ENCODE data around the gene LIF. TPM values are rescaled to one million over a fixed set of nuclear protein-coding genes. Genes with fewer than 3 reads are reported as not detected.

LIF gene
- total and polyA plus RNA-seq, 4 donors, result 0.08 to 0.10 (median 0.09) TPM; not detected in 1

GRCh38 chr22:30196880-30197336 is 49.7 kb downstream of the LIF start:
- H3K9ac ChIP-seq (ENCODE audit: low read depth in 1 of 2, low read length in 2 of 2), result peak overlapping the region in 1 of 2 donors; percentile 29
- DNase-seq (ENCODE audit: low spot score), result no peak
- 64% methylated on average over 2 of the region's 2 CpGs for WGBS
- no peaks in the 10 kb centered on the region for H3K4me1 ChIP-seq (ENCODE audit: control insufficient read depth in 4 of 4, insufficient read depth in 4 of 4, low read length in 3 of 4)
- no peaks in the 10 kb centered on the region for H3K36me3 ChIP-seq (ENCODE audit: control insufficient read depth in 4 of 4, insufficient read depth in 3 of 4, low read depth in 1 of 4, low read length in 3 of 4)
- H3K9me3 ChIP-seq (ENCODE audit: control insufficient read depth in 4 of 4, low read length in 3 of 4), result no peaks in the 10 kb centered on the region
- TF ChIP-seq CTCF (IDR thresholded peaks at IDR 0.05; ENCODE audit: low read depth, low read length, missing input control) (no peak), SP1 (IDR thresholded peaks at IDR 0.05) (no peak), ATF3 (IDR thresholded peaks at IDR 0.05) (no peak), YY1 (IDR thresholded peaks at IDR 0.05) (no peak), GABPA (IDR thresholded peaks at IDR 0.05 in 1 of 2, conservative IDR thresholded peaks at IDR 0.05 in 1 of 2) (no peak), RAD21 (IDR thresholded peaks at IDR 0.05) (no peak), EGR1 (IDR thresholded peaks at IDR 0.05; ENCODE audit: low read depth in 2 of 2) (no peak), JUND (IDR thresholded peaks at IDR 0.05) (no peak), HNF4A (conservative IDR thresholded peaks at IDR 0.05) (no peak), ZBTB33 (IDR thresholded peaks at IDR 0.05) (no peak), HNF4G (IDR thresholded peaks at IDR 0.05) (no peak), RXRA (IDR thresholded peaks at IDR 0.05) (no peak), NR2F2 (IDR thresholded peaks at IDR 0.05) (no peak), FOXA2 (IDR thresholded peaks at IDR 0.05) (no peak), MAX (IDR thresholded peaks at IDR 0.05) (no peak), REST (IDR thresholded peaks at IDR 0.05) (no peak), TAF1 (conservative IDR thresholded peaks at IDR 0.05) (no peak), FOXA1 (IDR thresholded peaks at IDR 0.05) (no peak)
- H3K4me3 ChIP-seq (ENCODE audit: low read depth in 1 of 3, low read length in 3 of 3), result no peak overlapping the region
- H3K27ac ChIP-seq (ENCODE audit: low read depth in 1 of 2, low read length in 2 of 2), result peak overlapping the region; percentile 44 to 70
- H3K27me3 ChIP-seq (ENCODE audit: control insufficient read depth in 4 of 4, insufficient read depth in 4 of 4, low read length in 3 of 4), result no peaks in the 10 kb centered on the region

All from liver (tissue), 9 donors.